ENCODE data around the gene PAPPA. TPM values are rescaled to one million over a fixed set of nuclear protein-coding genes. Genes with fewer than 3 reads are reported as not detected.

The PAPPA gene
- total RNA-seq, 4 donors from 2014 or later, result 9.6 to 35.3 (median 14.9) TPM

GRCh38 chr9:116336133-116336862 is 182.7 kb downstream of the PAPPA start:
- TF ChIP-seq CTCF (IDR thresholded peaks at IDR 0.05), result no peak
- ATAC-seq (ENCODE audit: low FRiP score), result no peak
- DNase-seq (ENCODE audit: low spot score), result no peak

- TF ChIP-seq CTCF (IDR thresholded peaks at IDR 0.05), result no peak
- ATAC-seq (ENCODE audit: low FRiP score), result no peak
- DNase-seq (ENCODE audit: low spot score), result no peak
Observed at GRCh38 chr9:116337015-116337414, 183.4 kb downstream of the PAPPA start.

GRCh38 chr9:116340270-116340669 is 186.7 kb downstream of the PAPPA start:
- DNase-seq (ENCODE audit: low spot score) (no peak), ATAC-seq (ENCODE audit: low FRiP score) (no peak)
- no peak for TF ChIP-seq CTCF (IDR thresholded peaks at IDR 0.05)

- DNase-seq (ENCODE audit: low spot score) (no peak), ATAC-seq (ENCODE audit: low FRiP score) (no peak)
Observed at GRCh38 chr9:116342061-116342460, 188.5 kb downstream of the PAPPA start.

GRCh38 chr9:116342941-116343340 is 189.3 kb downstream of the PAPPA start:
- DNase-seq (ENCODE audit: low spot score) (no peak), ATAC-seq (ENCODE audit: low FRiP score) (no peak)
- no peak for TF ChIP-seq CTCF (IDR thresholded peaks at IDR 0.05)

More at GRCh38 chr9:116342061-116342460, 188.5 kb downstream of the PAPPA start:
- no peak for TF ChIP-seq CTCF (IDR thresholded peaks at IDR 0.05)

- no peak for ATAC-seq (ENCODE audit: low FRiP score)
- TF ChIP-seq CTCF (IDR thresholded peaks at IDR 0.05), result no peak
- no peak for DNase-seq (ENCODE audit: low spot score)
Observed at GRCh38 chr9:116344416-116344815, 190.8 kb downstream of the PAPPA start.

GRCh38 chr9:116345393-116345792 is 191.8 kb downstream of the PAPPA start:
- no peak for TF ChIP-seq CTCF (IDR thresholded peaks at IDR 0.05)
- DNase-seq (ENCODE audit: low spot score), result no peak
- no peak for ATAC-seq (ENCODE audit: low FRiP score)

Measured in omental fat pad (tissue), 4 donors.